Measurements from ENCODE around the gene VMP1.

- TF ChIP-seq EZH2phosphoT487 (IDR thresholded peaks at IDR 0.05; ENCODE audit: insufficient read depth, low read depth) (no peak), EZH2 (IDR thresholded peaks at IDR 0.05; ENCODE audit: insufficient read depth, poor library complexity, severe bottlenecking) (no peak)
Measured at GRCh38 chr17:59711936-59712335, 4.5 kb downstream of the VMP1 start.
